LoVo (cell line): ENCODE measurements around the gene EPB41.

Experiments used
- DNase-seq: peaks from one replicate; pipeline ENCODE4 v3.0.0-alpha.2; 2016; ENCODE audit warnings: low spot score

EPB41 gene

DNA sequence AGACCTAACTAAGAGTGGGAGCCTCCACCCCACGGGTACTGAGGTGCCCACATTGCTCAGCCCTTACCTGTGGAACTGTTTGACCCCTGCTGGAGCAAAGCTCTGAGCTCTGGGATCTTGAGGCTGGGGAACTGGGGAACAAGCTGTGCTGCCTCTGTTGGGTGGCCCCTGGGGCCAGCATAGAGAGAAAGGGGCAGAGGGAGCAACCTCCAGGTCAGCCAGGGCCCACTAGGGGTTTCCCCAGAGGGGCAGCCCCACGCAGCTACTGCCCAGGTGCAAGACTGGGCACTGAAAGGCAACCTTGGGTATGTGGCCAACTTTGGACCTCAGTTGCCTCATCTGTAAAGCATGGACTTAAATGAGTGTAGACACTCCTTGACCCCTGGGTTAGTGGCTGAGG is 23.5 kb upstream of the EPB41 start:
- DNase-seq: no peak

DNA sequence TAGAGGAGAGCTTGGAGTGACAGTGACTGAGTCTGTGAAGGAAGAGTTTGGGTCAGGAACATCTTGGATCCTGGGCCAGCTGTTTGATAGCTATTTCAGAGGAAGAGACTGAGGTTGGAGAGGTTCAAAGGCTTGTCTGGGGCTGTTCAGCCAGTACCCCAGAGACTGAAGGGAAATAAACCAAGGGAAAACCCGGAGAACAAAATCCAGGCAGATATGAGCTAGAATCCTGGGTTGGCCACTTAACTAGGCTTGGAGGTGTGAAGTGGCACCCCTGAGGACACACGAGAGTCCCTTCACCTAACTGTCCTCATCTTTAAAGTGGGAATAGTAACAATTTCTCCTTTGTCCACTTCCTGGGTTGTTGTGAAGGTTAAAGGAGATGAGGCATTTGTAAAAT is 23.1 kb upstream of the EPB41 start:
- no peak for DNase-seq

DNA sequence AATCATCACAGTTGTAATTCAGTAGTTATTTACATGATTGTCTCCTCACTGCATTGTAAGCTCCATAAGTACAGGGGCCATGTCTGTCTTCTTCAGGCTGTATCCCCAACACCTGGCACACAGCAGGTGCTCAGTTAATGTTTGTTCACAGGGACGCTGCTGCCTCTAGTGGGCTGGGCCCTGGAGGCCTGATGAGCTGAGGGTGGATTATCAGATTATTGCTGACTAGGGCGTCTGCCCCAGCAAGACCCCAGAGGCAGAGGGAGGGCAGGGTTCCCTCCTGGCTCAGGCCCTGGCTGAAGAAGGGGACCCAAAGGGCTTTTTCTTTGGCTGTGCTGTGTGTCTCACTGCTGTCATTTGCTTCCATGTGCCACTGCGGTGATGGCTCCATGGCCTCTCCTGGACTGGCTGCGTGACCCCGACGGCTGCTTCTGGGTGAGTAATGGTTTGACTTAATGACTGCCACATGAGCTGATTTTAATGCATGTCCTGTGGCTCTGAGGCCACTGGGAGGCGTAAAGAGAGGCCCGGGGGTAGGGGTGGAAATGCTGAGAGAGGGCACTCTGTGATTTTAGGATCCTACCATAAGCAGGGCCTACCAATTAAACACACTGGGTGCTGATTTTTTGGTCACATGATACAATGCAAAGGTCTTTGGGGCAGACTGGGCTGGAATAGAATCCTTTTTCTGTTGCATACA is 20.8 kb upstream of the EPB41 start:
- no peak for DNase-seq

DNA sequence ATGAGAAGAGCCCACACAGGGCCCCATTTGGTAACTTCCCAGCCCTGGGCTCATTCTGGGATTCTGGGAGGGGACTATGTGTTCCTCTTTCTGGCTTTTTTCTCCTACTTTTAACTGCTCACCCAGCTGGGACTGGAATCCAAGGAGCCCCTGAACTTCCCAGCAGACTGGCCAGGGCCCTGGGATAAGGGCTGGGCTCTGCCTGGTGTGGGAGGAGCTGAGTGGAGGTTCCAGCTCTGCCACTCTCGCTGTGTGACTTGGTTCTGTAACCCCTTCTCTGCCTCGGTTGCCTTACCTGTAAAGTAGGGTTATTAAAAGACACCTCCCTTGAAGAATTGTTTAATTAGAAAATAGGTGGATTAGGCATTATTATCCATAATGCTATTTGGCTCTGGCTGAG is 19.6 kb upstream of the EPB41 start:
- no peak for DNase-seq

DNA sequence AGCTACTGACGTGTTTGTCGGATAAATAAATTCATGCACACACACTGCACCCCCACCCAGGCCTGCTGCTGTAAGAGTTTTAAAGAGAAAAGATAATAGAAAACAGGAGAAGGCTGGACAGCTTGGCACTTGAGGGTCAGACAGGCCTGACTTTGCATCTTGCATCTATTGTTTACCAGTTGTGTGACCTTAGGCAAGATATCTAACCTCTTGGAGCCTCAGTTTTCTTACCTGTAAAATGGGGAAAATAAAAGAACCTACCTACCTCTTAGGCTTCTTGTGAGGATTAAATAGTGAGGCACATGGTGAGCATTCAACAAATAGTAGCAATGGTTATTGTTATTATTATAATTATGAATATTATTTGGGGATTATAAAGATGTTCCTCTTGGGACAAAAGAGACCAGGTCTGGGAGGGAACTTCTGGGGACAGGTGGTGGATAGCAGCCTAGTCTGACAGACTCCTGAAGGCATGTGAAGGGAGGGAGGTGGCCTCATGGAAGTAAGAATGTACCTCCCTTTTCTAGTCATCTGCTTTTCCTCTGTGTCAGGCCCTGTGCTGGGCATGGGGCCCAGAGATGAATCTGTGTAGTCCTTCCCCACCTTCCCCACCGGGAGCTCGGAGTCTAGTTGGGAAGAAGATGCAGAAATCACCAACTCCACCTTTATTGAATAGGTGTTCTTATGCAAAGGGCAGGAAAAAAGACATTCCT is 18.3 kb upstream of the EPB41 start:
- no peak for DNase-seq

DNA sequence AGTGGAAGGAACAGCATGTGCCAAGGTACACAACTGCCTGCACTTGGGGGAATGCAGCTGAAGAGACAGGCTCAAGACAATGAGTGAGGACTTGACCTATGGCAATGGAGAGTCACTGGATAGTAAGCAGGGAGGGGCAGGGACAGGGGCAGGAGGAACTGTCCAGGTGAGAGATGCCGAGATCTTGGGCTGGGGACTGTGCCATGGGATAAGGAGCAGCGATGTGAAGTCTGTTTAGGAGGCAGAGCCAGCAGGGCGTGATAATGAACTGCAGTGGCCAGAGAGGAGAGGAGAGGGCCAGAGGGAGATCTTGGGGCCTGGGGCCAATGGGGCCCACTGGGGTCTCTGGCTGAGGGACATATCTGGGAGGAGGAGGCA is 17.8 kb upstream of the EPB41 start:
- no peak for DNase-seq

DNA sequence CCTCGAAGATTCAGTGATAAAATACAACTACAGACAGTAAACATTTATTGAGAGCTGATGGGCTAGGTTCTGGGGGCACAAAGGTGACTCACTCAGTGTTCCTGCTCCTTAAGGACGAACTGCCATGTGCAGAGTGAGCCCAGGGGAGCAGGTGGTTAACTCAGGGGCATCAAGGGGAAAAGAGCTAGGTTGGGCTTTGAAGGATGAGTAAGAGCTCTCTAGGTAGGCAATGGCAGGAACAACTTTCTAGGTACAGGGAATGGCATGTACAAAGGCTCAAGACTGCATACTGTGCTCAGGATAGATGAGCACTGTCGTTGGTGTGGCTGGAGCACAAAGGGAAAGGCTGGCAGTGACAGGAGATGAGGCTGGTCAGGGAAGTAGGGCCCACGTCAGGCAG is 16.6 kb upstream of the EPB41 start:
- DNase-seq: no peak

DNA sequence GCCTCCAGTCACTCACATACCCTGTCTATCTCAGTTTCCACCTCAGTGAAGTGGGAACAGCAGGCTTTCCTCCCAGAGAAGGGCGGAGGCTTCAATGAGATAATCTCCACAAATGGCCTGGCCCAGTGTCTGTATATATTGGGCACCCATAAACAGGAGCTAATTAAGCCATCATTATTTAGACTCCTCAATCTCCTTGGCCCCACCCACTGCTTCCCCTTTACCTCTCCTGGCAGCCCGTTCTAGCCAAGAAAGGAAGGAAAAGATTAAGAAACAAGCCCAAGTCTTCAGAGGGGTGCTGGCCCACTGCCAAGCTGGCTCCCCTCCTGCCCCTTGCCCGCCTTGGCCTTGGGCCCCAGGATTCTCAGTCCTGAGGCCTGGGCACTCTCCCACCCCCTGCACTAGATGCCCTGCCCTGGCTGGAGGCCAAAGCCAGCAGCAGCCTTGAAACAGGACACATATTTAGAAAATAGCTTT is 15.9 kb upstream of the EPB41 start:
- no peak for DNase-seq

DNA sequence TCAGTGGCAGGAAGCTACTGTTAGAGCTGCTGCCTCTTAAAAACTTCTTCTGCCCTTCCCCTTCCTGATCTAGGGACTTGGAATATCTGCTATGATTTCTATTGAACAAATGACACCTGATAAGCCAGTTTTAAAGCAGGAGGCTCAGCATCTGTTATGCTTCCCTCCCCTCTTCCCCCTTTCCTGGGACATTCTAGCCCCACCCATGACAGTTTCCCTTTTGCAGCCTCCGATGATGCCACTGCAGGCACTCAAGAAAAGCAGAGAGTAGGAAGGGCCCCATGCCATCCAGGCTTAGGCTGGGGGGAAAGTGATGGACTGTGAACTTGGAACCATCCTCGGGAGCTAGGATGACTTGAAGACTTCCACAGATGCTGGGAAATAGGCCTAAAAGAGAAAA is 15.1 kb upstream of the EPB41 start:
- DNase-seq: no peak

DNA sequence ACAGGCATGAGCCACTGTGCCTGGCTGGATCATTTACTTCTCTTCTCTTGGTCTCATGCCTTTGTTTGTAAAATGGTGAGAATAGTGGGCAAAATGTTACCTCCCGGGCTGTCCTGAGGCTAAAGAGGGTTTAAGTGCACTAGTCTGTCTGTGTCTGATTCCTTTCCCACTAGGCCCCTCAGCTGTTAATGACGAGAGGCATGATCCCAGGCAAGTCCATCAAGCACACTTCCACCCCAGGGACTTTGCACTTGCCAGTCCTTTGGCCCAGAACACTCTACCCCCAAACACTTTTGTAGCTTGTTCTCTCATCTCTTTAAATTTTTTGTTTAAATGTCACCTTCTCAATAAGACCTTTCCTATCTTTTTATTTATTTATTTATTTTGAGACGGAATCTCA is 13.8 kb upstream of the EPB41 start:
- DNase-seq: no peak

DNA sequence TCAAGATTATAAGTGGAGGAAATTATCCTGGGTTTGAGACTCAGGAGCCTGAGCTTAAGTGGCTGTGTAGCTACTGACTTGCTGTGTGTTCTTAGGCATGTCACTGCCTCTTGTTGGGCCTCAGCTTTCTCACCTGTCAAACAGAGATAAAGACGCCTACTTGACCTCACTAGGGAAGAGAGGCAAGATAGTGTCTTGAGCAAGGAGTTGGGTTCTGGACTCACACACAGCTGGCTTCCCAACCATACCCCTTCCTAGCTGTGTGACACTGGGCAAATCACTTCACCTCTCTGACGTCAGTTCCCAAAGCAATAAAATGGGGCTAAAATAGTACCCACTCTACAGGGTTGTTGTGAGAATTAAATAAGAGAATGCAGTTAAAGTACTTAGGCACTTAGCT is 11.6 kb upstream of the EPB41 start:
- DNase-seq: no peak

DNA sequence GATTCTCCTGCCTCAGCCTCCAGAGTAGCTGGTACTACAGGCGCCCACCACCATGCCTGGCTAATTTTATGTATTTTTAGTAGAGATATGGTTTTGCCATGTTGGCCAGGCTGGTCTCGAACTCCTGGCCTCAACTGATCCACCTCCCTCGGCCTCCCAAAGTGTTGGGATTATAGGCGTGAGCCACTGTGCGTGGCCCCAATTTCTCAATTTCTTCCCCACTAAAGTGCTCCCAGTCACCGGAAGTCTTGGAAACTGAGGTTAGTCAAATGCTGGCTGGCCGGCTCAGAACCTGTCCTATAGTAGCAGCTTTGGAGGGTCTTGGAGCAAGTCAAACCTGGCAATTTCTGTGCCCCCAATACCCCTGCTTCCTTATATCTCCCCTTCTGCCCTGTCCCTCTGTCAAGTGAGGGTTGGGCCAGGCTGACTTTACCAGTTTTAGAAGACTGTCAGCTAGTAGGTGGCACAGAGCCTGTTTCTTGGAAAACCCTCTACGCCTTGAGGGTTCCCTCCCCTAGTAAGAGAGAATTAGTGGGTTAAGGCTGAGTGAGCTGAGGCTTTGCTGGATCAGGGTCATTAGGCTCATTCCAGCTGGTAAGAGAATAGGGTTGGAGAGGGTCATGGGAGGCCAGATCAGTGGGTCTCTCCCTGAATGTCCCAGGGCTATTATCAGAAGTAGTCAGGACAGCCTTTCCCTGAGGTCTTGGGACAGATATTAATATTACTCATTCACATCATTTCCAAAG is 8.3 kb upstream of the EPB41 start:
- DNase-seq: no peak

DNA sequence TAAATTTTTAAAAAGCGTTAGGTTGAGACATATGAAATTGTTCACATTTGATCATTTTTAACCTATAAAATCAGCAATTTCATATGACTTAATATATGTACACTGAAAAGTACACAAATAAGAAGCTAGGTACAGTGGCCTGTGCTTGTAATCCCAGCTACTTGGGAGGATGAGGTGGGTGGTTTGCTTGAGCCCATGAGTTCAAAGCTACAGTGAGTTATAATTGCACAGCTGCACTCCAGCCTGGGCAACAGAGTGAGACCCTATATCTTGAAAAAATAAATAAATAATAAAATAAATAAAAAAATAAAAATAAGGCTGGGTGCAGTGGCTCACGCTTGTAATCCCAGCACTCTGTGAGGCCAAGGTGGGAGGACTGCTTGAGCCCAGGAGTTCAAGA is 5.2 kb upstream of the EPB41 start:
- DNase-seq: no peak

DNA sequence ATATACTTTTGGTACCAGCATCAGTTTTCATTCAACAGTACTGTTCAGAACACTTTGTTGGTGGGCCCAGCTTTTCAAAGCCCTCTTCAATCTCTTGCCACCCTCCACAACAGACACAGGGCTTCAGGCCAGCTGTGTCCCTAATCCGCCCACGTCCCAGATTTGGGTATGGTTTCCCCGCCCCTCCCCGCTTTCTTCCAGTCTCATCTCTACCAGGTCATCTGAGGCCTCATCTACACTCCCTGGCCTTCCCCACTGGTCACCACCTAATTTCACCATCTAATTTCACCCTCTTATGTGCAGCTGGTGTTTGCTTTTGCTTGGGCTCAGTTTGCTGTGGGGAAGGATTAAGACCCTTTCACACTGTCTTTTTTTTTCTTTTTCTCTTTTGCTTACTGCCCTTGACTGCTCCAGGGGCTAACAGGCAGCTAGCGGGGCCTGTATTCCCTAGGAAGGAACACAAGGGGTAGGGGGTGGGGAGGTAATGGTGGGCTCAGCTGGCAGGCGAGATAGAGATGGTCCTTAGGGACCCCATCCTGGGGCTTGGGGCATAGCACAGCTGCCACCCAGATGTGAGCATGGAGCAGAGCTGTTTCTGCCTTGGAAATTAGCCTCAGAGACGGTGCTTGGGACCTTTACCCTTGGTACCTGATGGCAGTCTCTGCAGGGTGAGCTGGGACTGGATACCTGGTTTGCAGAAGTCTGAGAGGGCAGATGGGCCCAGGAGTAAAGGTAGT is 3.8 kb upstream of the EPB41 start:
- no peak for DNase-seq

DNA sequence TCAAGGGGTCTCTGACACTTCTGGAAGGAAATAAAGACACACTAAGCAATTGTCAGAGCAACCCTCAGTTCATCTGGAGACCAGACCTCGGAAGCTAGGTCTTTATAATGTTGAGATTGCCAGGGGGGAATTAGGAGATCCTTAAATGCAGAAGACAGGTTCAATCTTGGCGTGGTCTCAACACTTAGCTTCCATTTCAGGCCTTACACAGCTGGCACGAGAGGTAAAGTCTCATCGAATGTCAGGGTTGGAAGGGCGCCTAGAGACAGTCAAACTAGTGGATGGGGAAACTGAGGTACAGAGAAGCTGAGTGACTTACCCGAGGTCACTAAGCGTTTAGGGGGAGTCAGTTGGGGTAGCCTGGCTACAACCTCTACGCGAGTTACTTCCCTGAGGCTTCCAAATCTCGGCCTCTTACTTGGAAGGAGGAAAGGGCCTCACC is 562 bp upstream of the EPB41 start:
- DNase-seq: no peak

DNA sequence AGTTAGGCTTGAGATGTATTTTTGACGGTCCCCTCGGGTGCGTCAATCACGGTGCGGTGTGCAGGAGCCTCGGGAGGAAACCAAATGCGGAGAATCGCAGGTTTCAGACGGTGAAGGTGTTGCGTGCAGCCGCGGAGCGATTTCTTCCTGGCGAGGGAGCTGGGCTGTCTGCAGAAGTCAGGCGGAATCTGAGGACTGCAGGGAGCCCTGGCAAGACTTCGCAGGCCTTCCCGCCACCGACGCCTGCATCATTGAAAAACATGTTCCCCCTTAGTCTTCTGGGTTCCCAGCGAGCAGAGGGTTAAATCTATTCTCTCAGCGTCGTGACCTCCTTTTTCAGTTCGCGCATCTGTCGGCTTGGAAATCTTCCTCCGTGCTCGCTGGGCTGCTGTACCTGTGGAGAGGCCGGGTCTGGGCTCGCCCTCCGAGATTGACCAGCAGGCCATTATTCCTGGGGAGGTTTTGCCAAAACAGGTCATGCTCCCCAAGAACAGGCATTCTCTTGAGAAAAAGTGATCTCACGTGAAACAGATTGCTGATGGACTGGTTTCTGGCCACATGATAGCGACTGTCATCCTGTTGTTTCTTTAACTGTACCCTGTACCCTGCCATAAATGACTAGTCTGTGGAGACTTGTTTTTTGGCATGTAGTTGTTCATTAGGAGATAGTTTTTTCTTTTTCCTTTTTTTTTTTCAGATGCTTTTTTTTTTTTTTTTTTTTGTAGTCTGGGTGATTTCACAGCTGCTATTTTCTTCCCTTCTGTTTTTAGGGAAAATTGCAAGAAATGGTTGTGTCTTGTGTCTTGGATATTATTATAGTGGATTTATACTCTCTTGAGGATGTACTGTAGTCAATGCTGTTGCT is 894 bp downstream of the EPB41 start:
- DNase-seq: peak; percentile 48

DNA sequence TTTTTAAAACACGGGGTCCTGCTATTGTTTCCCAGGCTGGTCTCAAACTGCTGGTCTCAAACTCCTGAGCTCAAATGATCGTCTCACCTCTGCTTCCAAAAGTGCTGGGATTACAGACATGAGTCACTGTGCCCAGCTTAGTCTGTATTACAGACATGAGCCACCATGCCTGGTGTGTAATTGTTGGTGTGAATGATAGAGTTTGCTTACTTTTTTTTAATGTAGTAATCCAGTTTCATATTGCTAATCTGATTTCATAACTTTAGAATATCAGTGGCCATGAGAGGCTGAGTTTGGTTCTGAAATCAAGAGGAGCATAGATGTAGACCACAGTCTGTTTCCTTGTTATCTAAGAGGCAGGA is 3.4 kb downstream of the EPB41 start:
- DNase-seq: no peak

DNA sequence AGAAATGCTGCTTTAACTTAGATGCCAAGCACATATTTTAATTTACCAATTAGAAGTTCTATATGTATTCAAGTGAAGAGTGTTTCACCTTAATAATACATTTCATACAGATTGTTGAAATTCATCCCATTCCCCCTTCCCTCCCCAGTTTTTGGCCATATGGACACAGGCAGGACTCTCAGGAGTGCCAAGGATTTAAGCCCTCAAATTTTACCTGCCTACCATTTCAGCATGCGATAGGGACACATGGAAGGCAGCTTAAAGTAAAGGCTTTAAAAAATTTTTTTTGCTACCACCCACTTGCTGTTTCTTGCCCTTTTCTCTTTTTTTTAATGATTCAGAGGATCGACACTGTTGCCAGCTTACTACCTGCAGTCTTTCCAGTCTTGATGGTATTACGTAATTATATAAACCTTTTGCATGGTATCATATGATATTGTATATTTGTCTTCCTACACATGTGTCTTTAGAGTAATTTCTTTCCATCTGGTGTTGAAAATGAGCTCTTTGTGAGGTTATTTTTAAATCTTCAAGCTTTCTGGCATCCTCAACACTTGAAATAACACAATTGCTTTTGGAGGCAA is 7.0 kb downstream of the EPB41 start:
- no peak for DNase-seq

DNA sequence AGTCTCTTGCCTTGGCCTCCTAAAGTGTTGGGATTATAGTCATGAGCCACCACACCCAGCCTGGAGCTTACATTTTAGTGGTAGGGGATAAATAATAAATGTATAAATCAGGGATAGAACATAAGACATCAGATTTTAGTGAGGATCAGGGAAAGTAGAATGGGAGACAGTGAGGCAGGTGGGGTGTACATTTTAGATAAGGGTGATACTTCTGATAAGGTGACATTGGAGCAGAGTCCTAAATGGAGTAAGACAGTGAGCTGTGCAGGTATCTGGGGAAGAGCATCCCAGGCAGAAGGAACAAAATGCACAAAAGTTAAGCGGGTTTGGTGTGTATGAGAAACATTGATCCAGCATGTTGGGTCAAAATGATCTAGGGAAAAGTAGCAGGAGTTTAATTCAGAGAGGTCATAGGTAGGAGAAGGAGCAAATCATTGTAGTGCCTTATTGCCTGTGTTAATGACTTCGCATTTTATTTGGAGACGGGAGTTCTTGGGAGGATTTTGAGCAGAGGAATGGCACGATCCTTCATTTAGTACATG is 11.1 kb downstream of the EPB41 start:
- no peak for DNase-seq

DNA sequence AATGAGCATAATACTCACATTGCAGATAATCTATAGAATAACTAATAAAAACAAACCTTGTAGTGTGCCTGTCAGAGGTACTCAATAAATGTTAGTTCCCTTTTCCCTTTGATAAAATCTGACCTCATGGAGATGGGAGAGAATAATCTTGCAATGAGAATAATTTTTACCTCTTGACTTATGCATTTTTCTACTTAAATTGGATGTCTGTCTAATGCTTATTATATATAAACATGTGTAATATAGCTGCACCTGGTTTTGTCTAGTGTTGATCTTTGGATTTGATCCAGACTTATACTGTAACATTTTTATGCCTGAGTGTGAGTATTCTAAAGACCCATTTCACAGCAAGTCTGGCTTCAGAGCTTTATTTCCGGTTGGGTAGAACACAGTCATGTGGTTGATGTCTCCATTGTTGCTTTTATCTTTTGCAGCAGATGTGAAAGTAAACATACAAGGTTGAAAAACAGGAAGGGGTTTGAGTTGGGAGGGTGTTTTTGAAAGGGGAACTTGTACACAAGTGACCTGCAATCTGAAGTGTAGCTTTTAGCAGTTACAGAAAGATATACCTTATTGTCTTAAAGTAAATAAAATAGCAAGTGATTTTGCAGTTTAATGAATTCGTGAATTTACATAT is 12.4 kb downstream of the EPB41 start:
- peak; percentile 16 for DNase-seq
